ENCODE results near the gene APOOL. TPM values are rescaled to one million over a fixed set of nuclear protein-coding genes. Genes with fewer than 3 reads are reported as not detected.

Gene APOOL, protein sequence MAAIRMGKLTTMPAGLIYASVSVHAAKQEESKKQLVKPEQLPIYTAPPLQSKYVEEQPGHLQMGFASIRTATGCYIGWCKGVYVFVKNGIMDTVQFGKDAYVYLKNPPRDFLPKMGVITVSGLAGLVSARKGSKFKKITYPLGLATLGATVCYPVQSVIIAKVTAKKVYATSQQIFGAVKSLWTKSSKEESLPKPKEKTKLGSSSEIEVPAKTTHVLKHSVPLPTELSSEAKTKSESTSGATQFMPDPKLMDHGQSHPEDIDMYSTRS
- 3.7 and 5.5 TPM in 2 replicates for total RNA-seq (ENCODE audit: low replicate concordance)

DNA sequence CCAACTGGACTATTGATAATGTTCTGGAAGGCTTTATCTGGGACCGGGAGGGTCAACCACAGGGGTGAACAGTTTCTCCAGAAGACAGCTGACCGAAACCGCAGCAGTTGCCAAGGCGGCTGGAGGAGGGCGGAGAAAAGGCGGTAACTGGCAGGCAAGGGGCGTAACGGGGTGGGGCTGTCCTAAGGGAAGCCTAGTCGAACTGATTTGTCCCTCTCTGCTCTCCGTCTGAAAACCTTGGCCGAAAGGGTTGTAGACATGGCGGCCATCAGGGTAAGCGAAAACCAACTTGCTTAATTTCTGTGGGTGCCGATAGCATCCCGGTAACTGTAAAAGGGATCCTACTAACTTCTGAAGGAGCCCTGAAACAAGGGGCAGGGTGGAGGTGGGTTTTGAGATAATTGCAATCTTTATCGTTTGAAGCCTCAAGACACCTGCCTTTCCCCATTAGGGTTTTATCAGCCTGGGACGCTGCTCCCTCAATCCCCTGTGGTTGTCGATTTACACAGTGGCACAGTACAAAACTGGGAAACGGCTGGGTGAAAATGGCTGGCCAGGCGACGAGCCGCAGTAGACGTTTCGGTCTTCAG is at the start of gene APOOL:
APOOL (plus strand) TSS at position 223 of the 590 bp plus-strand sequence; CDS start at position 259, 36 bp downstream.

Other genes starting within 250 kb of the APOOL start
- not detected in 2 replicates for gene SATL1, start 239.9 kb downstream of the APOOL start, total RNA-seq (ENCODE audit: low replicate concordance)
- under 0.01 and 2.4 TPM in 2 replicates for gene ZNF711, start 240.1 kb downstream of the APOOL start, total RNA-seq (ENCODE audit: low replicate concordance)